ENCODE data around the gene ZNF827.

DNA sequence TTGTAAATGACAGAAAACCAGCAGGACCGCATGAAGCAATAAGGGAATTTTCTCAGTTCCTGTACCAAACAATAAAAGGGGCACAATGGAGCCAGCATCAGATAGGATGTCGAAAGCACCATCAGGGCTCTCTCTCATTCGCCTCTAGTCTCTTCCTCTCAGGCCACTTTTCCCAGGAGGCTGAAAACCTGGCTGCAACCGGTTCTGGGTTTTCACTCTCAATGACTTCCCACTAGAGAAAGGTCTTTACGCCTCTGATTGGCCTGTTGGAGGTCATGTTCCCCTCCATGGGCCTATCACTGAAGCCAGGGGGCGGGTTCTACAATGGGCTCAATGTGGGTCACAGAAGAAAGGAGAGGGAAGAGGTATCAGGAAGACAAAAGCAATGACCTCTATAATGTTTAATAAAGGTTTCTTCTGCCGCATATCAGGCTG lies 29.3 kb downstream of the ZNF827 start:
- TF ChIP-seq, protein P1, sequence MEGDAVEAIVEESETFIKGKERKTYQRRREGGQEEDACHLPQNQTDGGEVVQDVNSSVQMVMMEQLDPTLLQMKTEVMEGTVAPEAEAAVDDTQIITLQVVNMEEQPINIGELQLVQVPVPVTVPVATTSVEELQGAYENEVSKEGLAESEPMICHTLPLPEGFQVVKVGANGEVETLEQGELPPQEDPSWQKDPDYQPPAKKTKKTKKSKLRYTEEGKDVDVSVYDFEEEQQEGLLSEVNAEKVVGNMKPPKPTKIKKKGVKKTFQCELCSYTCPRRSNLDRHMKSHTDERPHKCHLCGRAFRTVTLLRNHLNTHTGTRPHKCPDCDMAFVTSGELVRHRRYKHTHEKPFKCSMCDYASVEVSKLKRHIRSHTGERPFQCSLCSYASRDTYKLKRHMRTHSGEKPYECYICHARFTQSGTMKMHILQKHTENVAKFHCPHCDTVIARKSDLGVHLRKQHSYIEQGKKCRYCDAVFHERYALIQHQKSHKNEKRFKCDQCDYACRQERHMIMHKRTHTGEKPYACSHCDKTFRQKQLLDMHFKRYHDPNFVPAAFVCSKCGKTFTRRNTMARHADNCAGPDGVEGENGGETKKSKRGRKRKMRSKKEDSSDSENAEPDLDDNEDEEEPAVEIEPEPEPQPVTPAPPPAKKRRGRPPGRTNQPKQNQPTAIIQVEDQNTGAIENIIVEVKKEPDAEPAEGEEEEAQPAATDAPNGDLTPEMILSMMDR (IDR thresholded peaks at IDR 0.05; ENCODE audit: low read depth, low read length, poor library complexity, severe bottlenecking): no peak
- no peak for TF ChIP-seq EZH2phosphoT487 (IDR thresholded peaks at IDR 0.05; ENCODE audit: borderline replicate concordance, low read length)
